WTC11 (cell line): Measurements from ENCODE around the gene BORCS6. TPM values are rescaled to one million over a fixed set of nuclear protein-coding genes. Genes with fewer than 3 reads are reported as not detected.

Experiments
- ATAC-seq: fragments of 200-7000 bp; cut with Tn5 transposase; 2 replicates; pipeline ENCODE4 v1.10.0; 2021; ENCODE audit warnings: mild to moderate bottlenecking, moderate library complexity
- CTCF ChIA-PET: fragments of 300-600 bp; sonication (Branson Sonifier 250); formaldehyde crosslinking; loops from one replicate; lab custom pipeline; 2021; ENCODE audit warnings: antibody characterized with exemption; lab: Charles Lee
- POLR2A ChIA-PET: fragments of 350-600 bp; sonication (Branson Sonifier 250); formaldehyde crosslinking; loops from one replicate; lab custom pipeline; 2021; ENCODE audit warnings: antibody characterized with exemption; lab: Charles Lee
- DNase-seq: peaks from one replicate; pipeline ENCODE4 v3.0.0; 2021; ENCODE audit warnings: low spot score
- H3K27ac Mint-ChIP-seq: 2 replicates; pipeline ENCODE4 v1.8.0; 2021; ENCODE audit warnings: mixed read lengths
- H3K27me3 Mint-ChIP-seq: 2 replicates; pipeline ENCODE4 v1.8.0; 2021; ENCODE audit warnings: low read depth, mild to moderate bottlenecking, moderate library complexity, mixed read lengths
- H3K36me3 Mint-ChIP-seq: 2 replicates; pipeline ENCODE4 v1.8.0; 2021; ENCODE audit warnings: mixed read lengths
- H3K4me1 Mint-ChIP-seq: 2 replicates; pipeline ENCODE4 v1.8.0; 2022; ENCODE audit warnings: mixed read lengths
- H3K4me3 Mint-ChIP-seq: 2 replicates; pipeline ENCODE4 v1.8.0; 2021; ENCODE audit warnings: mild to moderate bottlenecking, moderate library complexity, mixed read lengths
- H3K9me3 Mint-ChIP-seq: 2 replicates; pipeline ENCODE4 v1.8.0; 2021; ENCODE audit warnings: mixed read lengths
- FOXK1 ChIP-seq: sonication (generic); formaldehyde crosslinking; IDR thresholded peaks from 2 replicates; pipeline ENCODE4 v1.8.0; 2022; ENCODE audit warnings: mild to moderate bottlenecking, moderate library complexity, missing genetic modification reagents
- GABPB1 ChIP-seq: sonication (generic); formaldehyde crosslinking; IDR thresholded peaks from 2 replicates; pipeline ENCODE4 v1.8.1; 2023; ENCODE audit warnings: mild to moderate bottlenecking, missing genetic modification reagents
- IRF2 ChIP-seq: sonication (generic); formaldehyde crosslinking; IDR thresholded peaks from 2 replicates; pipeline ENCODE4 v1.8.0; 2022; ENCODE audit warnings: low read depth, missing genetic modification reagents, borderline replicate concordance
- JUN ChIP-seq: sonication (generic); formaldehyde crosslinking; IDR thresholded peaks from 2 replicates; pipeline ENCODE4 v1.8.0; 2023; ENCODE audit warnings: mild to moderate bottlenecking, missing genetic modification reagents
- MXD4 ChIP-seq: fragments of 250-450 bp; sonication (Bioruptor Pico); IDR thresholded peaks from 2 replicates; pipeline ENCODE4 v1.8.0; 2021; ENCODE audit warnings: mild to moderate bottlenecking, moderate library complexity, borderline replicate concordance
- NFE2L1 ChIP-seq: sonication (generic); formaldehyde crosslinking; IDR thresholded peaks from 2 replicates; pipeline ENCODE4 v1.8.1; 2023; ENCODE audit warnings: missing genetic modification reagents
- TEAD4 ChIP-seq: sonication (generic); formaldehyde crosslinking; IDR thresholded peaks from 2 replicates; pipeline ENCODE4 v1.8.0; 2022; ENCODE audit warnings: mild to moderate bottlenecking, missing genetic modification reagents
- ZNF121 ChIP-seq: sonication (generic); formaldehyde crosslinking; IDR thresholded peaks from 2 replicates; pipeline ENCODE4 v1.8.0; 2023; ENCODE audit warnings: missing genetic modification reagents
- ZNF396 ChIP-seq: fragments of 250-450 bp; sonication (Bioruptor Pico); IDR thresholded peaks from 2 replicates; pipeline ENCODE4 v1.8.0; 2021; ENCODE audit warnings: mild to moderate bottlenecking, moderate library complexity, borderline replicate concordance
- ZNF423 ChIP-seq: fragments of 250-450 bp; sonication (Bioruptor Pico); IDR thresholded peaks from 2 replicates; pipeline ENCODE4 v2.1.2; 2022; ENCODE audit warnings: mild to moderate bottlenecking, moderate library complexity
- total RNA-seq: library from RNA; stranded (reverse); gene quantifications from 3 replicates; pipeline ENCODE4 v1.2.3, GENCODE V29; 2021
- TF ChIP-seq, protein P1 (sequence below): sonication (generic); formaldehyde crosslinking; IDR thresholded peaks from 2 replicates; pipeline ENCODE4 v1.8.1; 2023; ENCODE audit warnings: mild to moderate bottlenecking, missing genetic modification reagents, moderate library complexity
- TF ChIP-seq, protein P2 (sequence below): sonication (generic); formaldehyde crosslinking; IDR thresholded peaks from 2 replicates; pipeline ENCODE4 v1.8.0; 2022; ENCODE audit warnings: mild to moderate bottlenecking, missing genetic modification reagents
- TF ChIP-seq, protein P3 (sequence below): sonication (generic); formaldehyde crosslinking; conservative IDR thresholded peaks from 2 replicates; pipeline ENCODE4 v1.8.1; 2022; ENCODE audit warnings: mild to moderate bottlenecking, missing genetic modification reagents
- TF ChIP-seq, protein P4 (sequence below): sonication (generic); formaldehyde crosslinking; IDR thresholded peaks from 2 replicates; pipeline ENCODE4 v1.8.1; 2023; ENCODE audit warnings: mild to moderate bottlenecking, moderate library complexity, missing genetic modification reagents
- TF ChIP-seq, protein P5 (sequence below): sonication (generic); formaldehyde crosslinking; IDR thresholded peaks from 2 replicates; pipeline ENCODE4 v1.8.0; 2022; ENCODE audit warnings: mild to moderate bottlenecking, missing genetic modification reagents
- TF ChIP-seq, protein P6 (sequence below): fragments of 250-450 bp; sonication (Bioruptor Pico); IDR thresholded peaks from 2 replicates; pipeline ENCODE4 v1.9.0; 2021; ENCODE audit warnings: mild to moderate bottlenecking, borderline replicate concordance
- TF ChIP-seq, protein P7 (sequence below): sonication (generic); formaldehyde crosslinking; IDR thresholded peaks from 2 replicates; pipeline ENCODE4 v1.8.0; 2023; ENCODE audit warnings: mild to moderate bottlenecking, missing genetic modification reagents
- TF ChIP-seq, protein P8 (sequence below): sonication (generic); formaldehyde crosslinking; IDR thresholded peaks from 2 replicates; pipeline ENCODE4 v1.8.0; 2023; ENCODE audit warnings: missing genetic modification reagents, mild to moderate bottlenecking, borderline replicate concordance

The BORCS6 gene
- total RNA-seq, 1 experiment from 2014 or later, result 5.6 TPM

DNA sequence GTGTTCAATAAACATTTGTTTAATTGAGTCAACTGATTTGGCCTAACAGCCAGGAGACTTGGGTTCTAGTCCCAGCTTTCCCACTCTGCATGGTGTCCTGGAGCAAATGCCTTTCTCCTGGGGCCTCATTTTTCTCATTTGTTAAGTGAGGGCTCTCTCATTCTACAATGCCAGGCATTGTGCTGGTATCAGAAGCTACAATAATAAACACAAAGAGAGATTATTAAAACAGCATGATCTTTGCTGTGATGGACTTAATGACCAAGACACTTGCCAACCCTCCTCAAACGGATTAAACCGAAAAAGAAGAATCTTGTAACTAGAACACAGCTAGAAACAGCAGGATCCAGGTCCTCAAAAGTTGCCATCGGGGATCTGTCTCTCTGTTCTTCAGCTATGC is 22.5 kb downstream of the BORCS6 start:
- Mint-ChIP-seq H3K27ac (no peak overlapping the region), H3K9me3 (no peaks in the 10 kb centered on the region), H3K27me3 (no peaks in the 10 kb centered on the region), H3K4me1 (peaks cover 24% of the 10 kb centered on the region), H3K4me3 (no peak overlapping the region), H3K36me3 (no peaks in the 10 kb centered on the region)
- TF ChIP-seq MXD4 (CRISPR knock-in tag) (no peak), ZNF121 (CRISPR knock-in tag) (no peak), ZNF423 (CRISPR knock-in tag) (no peak), ZNF396 (no peak), GABPB1 (CRISPR knock-in tag) (no peak), IRF2 (CRISPR knock-in tag) (no peak), TEAD4 (CRISPR knock-in tag) (no peak), FOXK1 (CRISPR knock-in tag) (no peak), NFE2L1 (CRISPR knock-in tag) (no peak), JUN (CRISPR knock-in tag) (no peak)
- TF ChIP-seq, protein P1, sequence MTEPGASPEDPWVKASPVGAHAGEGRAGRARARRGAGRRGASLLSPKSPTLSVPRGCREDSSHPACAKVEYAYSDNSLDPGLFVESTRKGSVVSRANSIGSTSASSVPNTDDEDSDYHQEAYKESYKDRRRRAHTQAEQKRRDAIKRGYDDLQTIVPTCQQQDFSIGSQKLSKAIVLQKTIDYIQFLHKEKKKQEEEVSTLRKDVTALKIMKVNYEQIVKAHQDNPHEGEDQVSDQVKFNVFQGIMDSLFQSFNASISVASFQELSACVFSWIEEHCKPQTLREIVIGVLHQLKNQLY (CRISPR knock-in tag), result no peak
- TF ChIP-seq, protein P2, sequence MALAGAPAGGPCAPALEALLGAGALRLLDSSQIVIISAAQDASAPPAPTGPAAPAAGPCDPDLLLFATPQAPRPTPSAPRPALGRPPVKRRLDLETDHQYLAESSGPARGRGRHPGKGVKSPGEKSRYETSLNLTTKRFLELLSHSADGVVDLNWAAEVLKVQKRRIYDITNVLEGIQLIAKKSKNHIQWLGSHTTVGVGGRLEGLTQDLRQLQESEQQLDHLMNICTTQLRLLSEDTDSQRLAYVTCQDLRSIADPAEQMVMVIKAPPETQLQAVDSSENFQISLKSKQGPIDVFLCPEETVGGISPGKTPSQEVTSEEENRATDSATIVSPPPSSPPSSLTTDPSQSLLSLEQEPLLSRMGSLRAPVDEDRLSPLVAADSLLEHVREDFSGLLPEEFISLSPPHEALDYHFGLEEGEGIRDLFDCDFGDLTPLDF (CRISPR knock-in tag), result no peak
- TF ChIP-seq, protein P3, sequence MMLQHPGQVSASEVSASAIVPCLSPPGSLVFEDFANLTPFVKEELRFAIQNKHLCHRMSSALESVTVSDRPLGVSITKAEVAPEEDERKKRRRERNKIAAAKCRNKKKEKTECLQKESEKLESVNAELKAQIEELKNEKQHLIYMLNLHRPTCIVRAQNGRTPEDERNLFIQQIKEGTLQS (CRISPR knock-in tag), result no peak
- TF ChIP-seq, protein P4, sequence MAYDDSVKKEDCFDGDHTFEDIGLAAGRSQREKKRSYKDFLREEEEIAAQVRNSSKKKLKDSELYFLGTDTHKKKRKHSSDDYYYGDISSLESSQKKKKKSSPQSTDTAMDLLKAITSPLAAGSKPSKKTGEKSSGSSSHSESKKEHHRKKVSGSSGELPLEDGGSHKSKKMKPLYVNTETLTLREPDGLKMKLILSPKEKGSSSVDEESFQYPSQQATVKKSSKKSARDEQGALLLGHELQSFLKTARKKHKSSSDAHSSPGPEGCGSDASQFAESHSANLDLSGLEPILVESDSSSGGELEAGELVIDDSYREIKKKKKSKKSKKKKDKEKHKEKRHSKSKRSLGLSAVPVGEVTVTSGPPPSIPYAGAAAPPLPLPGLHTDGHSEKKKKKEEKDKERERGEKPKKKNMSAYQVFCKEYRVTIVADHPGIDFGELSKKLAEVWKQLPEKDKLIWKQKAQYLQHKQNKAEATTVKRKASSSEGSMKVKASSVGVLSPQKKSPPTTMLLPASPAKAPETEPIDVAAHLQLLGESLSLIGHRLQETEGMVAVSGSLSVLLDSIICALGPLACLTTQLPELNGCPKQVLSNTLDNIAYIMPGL (CRISPR knock-in tag), result no peak
- TF ChIP-seq, protein P5, sequence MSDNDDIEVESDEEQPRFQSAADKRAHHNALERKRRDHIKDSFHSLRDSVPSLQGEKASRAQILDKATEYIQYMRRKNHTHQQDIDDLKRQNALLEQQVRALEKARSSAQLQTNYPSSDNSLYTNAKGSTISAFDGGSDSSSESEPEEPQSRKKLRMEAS (CRISPR knock-in tag), result no peak
- TF ChIP-seq, protein P6, sequence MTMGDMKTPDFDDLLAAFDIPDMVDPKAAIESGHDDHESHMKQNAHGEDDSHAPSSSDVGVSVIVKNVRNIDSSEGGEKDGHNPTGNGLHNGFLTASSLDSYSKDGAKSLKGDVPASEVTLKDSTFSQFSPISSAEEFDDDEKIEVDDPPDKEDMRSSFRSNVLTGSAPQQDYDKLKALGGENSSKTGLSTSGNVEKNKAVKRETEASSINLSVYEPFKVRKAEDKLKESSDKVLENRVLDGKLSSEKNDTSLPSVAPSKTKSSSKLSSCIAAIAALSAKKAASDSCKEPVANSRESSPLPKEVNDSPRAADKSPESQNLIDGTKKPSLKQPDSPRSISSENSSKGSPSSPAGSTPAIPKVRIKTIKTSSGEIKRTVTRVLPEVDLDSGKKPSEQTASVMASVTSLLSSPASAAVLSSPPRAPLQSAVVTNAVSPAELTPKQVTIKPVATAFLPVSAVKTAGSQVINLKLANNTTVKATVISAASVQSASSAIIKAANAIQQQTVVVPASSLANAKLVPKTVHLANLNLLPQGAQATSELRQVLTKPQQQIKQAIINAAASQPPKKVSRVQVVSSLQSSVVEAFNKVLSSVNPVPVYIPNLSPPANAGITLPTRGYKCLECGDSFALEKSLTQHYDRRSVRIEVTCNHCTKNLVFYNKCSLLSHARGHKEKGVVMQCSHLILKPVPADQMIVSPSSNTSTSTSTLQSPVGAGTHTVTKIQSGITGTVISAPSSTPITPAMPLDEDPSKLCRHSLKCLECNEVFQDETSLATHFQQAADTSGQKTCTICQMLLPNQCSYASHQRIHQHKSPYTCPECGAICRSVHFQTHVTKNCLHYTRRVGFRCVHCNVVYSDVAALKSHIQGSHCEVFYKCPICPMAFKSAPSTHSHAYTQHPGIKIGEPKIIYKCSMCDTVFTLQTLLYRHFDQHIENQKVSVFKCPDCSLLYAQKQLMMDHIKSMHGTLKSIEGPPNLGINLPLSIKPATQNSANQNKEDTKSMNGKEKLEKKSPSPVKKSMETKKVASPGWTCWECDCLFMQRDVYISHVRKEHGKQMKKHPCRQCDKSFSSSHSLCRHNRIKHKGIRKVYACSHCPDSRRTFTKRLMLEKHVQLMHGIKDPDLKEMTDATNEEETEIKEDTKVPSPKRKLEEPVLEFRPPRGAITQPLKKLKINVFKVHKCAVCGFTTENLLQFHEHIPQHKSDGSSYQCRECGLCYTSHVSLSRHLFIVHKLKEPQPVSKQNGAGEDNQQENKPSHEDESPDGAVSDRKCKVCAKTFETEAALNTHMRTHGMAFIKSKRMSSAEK (CRISPR knock-in tag), result no peak
- TF ChIP-seq, protein P7, sequence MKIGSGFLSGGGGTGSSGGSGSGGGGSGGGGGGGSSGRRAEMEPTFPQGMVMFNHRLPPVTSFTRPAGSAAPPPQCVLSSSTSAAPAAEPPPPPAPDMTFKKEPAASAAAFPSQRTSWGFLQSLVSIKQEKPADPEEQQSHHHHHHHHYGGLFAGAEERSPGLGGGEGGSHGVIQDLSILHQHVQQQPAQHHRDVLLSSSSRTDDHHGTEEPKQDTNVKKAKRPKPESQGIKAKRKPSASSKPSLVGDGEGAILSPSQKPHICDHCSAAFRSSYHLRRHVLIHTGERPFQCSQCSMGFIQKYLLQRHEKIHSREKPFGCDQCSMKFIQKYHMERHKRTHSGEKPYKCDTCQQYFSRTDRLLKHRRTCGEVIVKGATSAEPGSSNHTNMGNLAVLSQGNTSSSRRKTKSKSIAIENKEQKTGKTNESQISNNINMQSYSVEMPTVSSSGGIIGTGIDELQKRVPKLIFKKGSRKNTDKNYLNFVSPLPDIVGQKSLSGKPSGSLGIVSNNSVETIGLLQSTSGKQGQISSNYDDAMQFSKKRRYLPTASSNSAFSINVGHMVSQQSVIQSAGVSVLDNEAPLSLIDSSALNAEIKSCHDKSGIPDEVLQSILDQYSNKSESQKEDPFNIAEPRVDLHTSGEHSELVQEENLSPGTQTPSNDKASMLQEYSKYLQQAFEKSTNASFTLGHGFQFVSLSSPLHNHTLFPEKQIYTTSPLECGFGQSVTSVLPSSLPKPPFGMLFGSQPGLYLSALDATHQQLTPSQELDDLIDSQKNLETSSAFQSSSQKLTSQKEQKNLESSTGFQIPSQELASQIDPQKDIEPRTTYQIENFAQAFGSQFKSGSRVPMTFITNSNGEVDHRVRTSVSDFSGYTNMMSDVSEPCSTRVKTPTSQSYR, result no peak
- TF ChIP-seq, protein P8, sequence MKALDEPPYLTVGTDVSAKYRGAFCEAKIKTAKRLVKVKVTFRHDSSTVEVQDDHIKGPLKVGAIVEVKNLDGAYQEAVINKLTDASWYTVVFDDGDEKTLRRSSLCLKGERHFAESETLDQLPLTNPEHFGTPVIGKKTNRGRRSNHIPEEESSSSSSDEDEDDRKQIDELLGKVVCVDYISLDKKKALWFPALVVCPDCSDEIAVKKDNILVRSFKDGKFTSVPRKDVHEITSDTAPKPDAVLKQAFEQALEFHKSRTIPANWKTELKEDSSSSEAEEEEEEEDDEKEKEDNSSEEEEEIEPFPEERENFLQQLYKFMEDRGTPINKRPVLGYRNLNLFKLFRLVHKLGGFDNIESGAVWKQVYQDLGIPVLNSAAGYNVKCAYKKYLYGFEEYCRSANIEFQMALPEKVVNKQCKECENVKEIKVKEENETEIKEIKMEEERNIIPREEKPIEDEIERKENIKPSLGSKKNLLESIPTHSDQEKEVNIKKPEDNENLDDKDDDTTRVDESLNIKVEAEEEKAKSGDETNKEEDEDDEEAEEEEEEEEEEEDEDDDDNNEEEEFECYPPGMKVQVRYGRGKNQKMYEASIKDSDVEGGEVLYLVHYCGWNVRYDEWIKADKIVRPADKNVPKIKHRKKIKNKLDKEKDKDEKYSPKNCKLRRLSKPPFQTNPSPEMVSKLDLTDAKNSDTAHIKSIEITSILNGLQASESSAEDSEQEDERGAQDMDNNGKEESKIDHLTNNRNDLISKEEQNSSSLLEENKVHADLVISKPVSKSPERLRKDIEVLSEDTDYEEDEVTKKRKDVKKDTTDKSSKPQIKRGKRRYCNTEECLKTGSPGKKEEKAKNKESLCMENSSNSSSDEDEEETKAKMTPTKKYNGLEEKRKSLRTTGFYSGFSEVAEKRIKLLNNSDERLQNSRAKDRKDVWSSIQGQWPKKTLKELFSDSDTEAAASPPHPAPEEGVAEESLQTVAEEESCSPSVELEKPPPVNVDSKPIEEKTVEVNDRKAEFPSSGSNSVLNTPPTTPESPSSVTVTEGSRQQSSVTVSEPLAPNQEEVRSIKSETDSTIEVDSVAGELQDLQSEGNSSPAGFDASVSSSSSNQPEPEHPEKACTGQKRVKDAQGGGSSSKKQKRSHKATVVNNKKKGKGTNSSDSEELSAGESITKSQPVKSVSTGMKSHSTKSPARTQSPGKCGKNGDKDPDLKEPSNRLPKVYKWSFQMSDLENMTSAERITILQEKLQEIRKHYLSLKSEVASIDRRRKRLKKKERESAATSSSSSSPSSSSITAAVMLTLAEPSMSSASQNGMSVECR (CRISPR knock-in tag), result no peak
- POLR2A ChIA-PET, result interaction anchor here (1.3 to 1.4 kb wide), 2 partner anchors 13 to 25 kb away, joined by 4 to 5 read pairs; no protein-coding TSS in a partner anchor
- DNase-seq (no peak), ATAC-seq (no peak)
- CTCF ChIA-PET, result interaction anchor here (0.8 to 1.5 kb wide), 5 partner anchors 9 to 107 kb away, joined by 3 to 5 read pairs (median 4); no protein-coding TSS in a partner anchor
